Measurements from ENCODE around the gene CEP72.

GRCh38 chr5:611731-612486 is at the start of gene CEP72:
- TF ChIP-seq, protein P1, sequence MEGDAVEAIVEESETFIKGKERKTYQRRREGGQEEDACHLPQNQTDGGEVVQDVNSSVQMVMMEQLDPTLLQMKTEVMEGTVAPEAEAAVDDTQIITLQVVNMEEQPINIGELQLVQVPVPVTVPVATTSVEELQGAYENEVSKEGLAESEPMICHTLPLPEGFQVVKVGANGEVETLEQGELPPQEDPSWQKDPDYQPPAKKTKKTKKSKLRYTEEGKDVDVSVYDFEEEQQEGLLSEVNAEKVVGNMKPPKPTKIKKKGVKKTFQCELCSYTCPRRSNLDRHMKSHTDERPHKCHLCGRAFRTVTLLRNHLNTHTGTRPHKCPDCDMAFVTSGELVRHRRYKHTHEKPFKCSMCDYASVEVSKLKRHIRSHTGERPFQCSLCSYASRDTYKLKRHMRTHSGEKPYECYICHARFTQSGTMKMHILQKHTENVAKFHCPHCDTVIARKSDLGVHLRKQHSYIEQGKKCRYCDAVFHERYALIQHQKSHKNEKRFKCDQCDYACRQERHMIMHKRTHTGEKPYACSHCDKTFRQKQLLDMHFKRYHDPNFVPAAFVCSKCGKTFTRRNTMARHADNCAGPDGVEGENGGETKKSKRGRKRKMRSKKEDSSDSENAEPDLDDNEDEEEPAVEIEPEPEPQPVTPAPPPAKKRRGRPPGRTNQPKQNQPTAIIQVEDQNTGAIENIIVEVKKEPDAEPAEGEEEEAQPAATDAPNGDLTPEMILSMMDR (IDR thresholded peaks at IDR 0.05), result no peak
- no peak for TF ChIP-seq POLR2A (IDR thresholded peaks at IDR 0.05)
